HUES48 (cell line): ENCODE measurements around the gene IL17RE.
"Not testable (repeated sequence)": the region's sequence is repeated elsewhere in the genome, so short reads cannot be mapped to it uniquely, and the experiment has no call there.

ENCODE experiments used
- H3K27ac ChIP-seq: one replicate; pipeline ENCODE4 v1.7.0; 2013; ENCODE audit warnings: low read depth, low read length, inconsistent platforms
- H3K27me3 ChIP-seq: 2 replicates; pipeline ENCODE4 v1.6.1; 2013; ENCODE audit warnings: mild to moderate bottlenecking, low read length; ENCODE audit not compliant: control insufficient read depth, insufficient read depth
- H3K36me3 ChIP-seq: 2 replicates; pipeline ENCODE4 v1.6.1; 2013; ENCODE audit warnings: low read length; ENCODE audit not compliant: control insufficient read depth, insufficient read depth
- H3K4me1 ChIP-seq: 2 replicates; pipeline ENCODE4 v1.6.1; 2013; ENCODE audit warnings: mild to moderate bottlenecking, low read length; ENCODE audit not compliant: control insufficient read depth, insufficient read depth
- H3K4me3 ChIP-seq: 2 replicates; pipeline ENCODE4 v1.5.1; 2013; ENCODE audit warnings: mild to moderate bottlenecking, low read depth, low read length
- H3K9ac ChIP-seq: 2 replicates; pipeline ENCODE4 v1.6.1; 2013; ENCODE audit warnings: mild to moderate bottlenecking, low read depth, low read length, moderate library complexity
- H3K9me3 ChIP-seq: 2 replicates; pipeline ENCODE4 v1.6.1; 2013; ENCODE audit warnings: low read length; ENCODE audit not compliant: control insufficient read depth, insufficient read depth

Gene IL17RE

DNA sequence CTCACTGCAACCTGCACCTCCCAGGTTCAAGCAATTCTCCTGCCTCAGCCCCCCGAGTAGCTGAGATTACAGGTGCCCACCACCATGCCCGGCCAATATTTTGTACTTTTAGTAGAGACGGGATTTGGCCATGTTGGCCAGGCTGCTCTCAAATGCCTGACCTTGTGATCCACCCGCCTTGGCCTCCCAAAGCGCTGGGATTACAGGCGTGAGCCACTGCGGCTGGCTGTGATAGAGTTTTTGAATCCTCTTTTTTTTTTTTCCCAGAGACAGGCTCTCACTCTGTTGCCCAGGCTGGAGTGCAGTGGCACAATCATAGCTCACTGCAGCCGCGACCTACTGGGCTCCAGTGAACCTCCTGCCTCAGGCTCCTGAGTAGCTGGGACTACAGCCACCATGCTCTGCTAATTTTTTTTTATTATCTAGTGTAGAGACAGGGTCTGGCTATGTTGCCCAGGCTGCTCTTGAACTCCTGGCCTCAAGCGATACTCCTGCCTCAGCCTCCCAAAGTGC is 37.5 kb upstream of the IL17RE start:
- H3K4me3 ChIP-seq, H3K9ac ChIP-seq, H3K4me1 ChIP-seq, H3K36me3 ChIP-seq, H3K9me3 ChIP-seq, H3K27ac ChIP-seq: not testable (repeated sequence)
- peaks cover 18% of the 10 kb centered on the region for H3K27me3 ChIP-seq

GRCh38 chr3:9866639-9867038 is 36.0 kb upstream of the IL17RE start:
- Histone ChIP-seq H3K9ac (no peak overlapping the region), H3K4me1 (no peaks in the 10 kb centered on the region; the same call in 1 of the 2 replicates), H3K4me3 (no peak overlapping the region), H3K9me3 (no peaks in the 10 kb centered on the region), H3K27me3 (peaks cover 16% of the 10 kb centered on the region), H3K36me3 (no peaks in the 10 kb centered on the region), H3K27ac (no peak overlapping the region)

DNA sequence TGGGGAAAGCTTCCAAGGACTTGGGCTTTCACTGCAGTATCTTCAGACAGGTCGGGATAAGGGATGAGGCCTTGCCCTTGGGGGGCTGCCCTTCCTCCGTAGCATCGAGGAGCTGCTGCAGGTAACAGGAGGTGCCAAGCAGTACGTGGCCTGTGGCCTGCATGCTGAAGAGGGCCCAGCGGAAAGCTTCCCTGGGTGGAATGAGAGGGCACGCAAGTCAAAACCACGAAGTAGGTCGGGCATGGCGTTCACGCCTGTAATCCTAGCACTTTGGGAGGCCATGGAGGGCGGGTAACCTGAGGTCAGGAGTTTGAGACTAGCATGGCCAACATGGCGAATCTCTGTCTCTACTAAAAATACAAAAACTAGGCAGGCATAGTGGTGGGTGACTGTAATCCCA is 35.5 kb upstream of the IL17RE start:
- Histone ChIP-seq H3K36me3 (no peaks in the 10 kb centered on the region), H3K4me3 (no peak overlapping the region), H3K9ac (no peak overlapping the region), H3K4me1 (no peaks in the 10 kb centered on the region), H3K27me3 (peaks cover 11% of the 10 kb centered on the region), H3K27ac (no peak overlapping the region), H3K9me3 (no peaks in the 10 kb centered on the region)

GRCh38 chr3:9869955-9870354 is 32.7 kb upstream of the IL17RE start:
- Histone ChIP-seq H3K9me3 (no peaks in the 10 kb centered on the region), H3K27ac (no peak overlapping the region), H3K9ac (no peak overlapping the region), H3K36me3 (no peaks in the 10 kb centered on the region), H3K4me1 (no peaks in the 10 kb centered on the region), H3K4me3 (no peak overlapping the region), H3K27me3 (no peaks in the 10 kb centered on the region)

GRCh38 chr3:9870978-9871377 is 31.7 kb upstream of the IL17RE start:
- no peaks in the 10 kb centered on the region for H3K9me3 ChIP-seq
- H3K9ac ChIP-seq, result no peak overlapping the region
- H3K36me3 ChIP-seq, result no peaks in the 10 kb centered on the region
- no peak overlapping the region for H3K4me3 ChIP-seq
- no peaks in the 10 kb centered on the region for H3K4me1 ChIP-seq
- H3K27me3 ChIP-seq, result no peaks in the 10 kb centered on the region
- H3K27ac ChIP-seq, result no peak overlapping the region

DNA sequence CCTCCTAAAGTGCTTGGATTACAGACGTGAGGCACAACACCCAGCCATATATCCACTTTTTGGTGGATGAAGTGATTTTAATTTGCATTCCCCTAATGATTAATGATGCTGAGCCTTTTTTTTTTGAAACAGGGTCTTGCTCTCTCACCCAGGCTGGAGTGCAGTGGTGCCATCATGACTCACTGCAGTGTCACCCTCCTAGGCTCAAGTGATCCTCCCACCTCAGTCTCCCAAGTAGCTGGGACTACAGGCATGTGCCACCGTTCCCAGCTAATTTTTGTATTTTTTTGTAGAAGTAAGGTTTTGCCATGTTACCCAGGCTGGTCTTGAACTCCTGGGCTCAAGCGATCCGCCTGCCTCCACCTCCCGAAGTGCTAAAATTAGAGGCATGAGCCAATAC is 30.6 kb upstream of the IL17RE start:
- not testable (repeated sequence) for H3K4me1 ChIP-seq, H3K36me3 ChIP-seq, H3K27me3 ChIP-seq, H3K27ac ChIP-seq, H3K4me3 ChIP-seq, H3K9ac ChIP-seq, H3K9me3 ChIP-seq

DNA sequence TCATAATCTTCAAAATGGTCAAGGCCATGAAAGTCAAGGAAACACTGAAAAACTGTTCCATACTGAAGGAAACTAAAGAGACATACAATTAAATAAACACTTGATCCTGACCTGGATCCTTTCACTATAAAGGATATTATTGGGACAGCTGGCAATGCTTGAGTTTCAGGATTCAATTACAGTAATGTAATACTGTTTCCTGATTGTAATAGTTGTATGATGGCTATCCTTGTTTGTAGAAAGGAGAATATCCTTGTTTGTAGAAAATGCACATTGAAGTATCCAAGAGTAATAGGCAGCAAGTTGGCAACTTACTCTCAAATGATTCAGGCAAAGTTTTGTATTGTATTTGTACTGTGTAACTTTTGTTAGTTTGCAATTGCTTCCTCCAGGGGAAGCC is 27.2 kb upstream of the IL17RE start:
- Histone ChIP-seq H3K9ac (no peak overlapping the region), H3K36me3 (no peaks in the 10 kb centered on the region), H3K27me3 (no peaks in the 10 kb centered on the region), H3K4me1 (no peaks in the 10 kb centered on the region), H3K27ac (no peak overlapping the region), H3K4me3 (no peak overlapping the region), H3K9me3 (no peaks in the 10 kb centered on the region)

- H3K4me3 ChIP-seq, H3K27ac ChIP-seq, H3K9me3 ChIP-seq, H3K36me3 ChIP-seq, H3K9ac ChIP-seq, H3K27me3 ChIP-seq, H3K4me1 ChIP-seq: not testable (repeated sequence)
These were observed 26.4 kb upstream of the IL17RE start for GRCh38 chr3:9876255-9876654.

- no peaks in the 10 kb centered on the region for H3K9me3 ChIP-seq
- H3K27ac ChIP-seq, result no peak overlapping the region
- H3K4me3 ChIP-seq, result no peak overlapping the region
- no peak overlapping the region for H3K9ac ChIP-seq
- no peaks in the 10 kb centered on the region for H3K4me1 ChIP-seq
- no peaks in the 10 kb centered on the region for H3K36me3 ChIP-seq
- no peaks in the 10 kb centered on the region for H3K27me3 ChIP-seq
These were observed 25.7 kb upstream of the IL17RE start for GRCh38 chr3:9876991-9877390.

- Histone ChIP-seq H3K36me3 (no peaks in the 10 kb centered on the region), H3K9me3 (no peaks in the 10 kb centered on the region), H3K4me3 (no peak overlapping the region), H3K4me1 (no peaks in the 10 kb centered on the region), H3K27me3 (no peaks in the 10 kb centered on the region), H3K27ac (no peak overlapping the region), H3K9ac (no peak overlapping the region)
These were observed 23.9 kb upstream of the IL17RE start for GRCh38 chr3:9878700-9879099.

DNA sequence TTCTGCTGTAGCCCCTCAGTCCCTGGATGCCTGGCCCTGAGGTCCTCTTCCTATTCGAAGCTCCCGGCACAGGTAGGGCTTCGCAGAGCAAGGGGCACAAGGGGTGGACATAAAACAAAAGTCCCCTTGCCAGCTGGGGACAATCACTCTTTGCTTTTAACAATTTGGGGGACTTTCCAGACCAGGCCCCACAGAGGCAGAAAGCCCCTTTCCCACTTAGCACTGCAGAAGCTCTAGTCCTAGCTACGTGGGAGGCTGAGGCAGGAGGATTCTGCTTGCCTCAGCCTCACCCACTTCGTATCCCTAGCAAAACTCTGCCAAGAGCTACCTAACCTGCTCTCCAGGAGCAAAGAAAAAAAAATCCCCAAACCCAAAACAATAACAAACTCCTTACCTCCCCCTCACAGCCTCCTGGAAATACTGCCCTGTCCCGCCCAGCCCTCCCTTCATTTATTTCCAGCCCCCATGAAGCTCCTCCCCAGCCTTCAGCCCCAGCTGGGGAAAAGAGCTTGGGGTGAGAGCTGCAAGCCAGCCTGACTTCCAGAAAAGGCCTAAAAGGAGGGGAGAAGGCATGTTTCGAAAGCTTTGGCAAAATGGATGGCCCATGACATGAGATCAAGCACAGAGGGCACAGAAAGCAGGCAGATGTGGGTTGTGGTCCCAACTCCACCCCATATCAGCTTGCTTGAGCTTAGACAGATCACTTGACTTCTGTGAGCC is 22.7 kb upstream of the IL17RE start, which contains the start of gene CIDEC:
Gene CIDEC, minus strand, starts transcription at position 424 of the 720 bp plus-strand sequence. CDS start 1,767 bp downstream, outside the sequence.
- Histone ChIP-seq H3K4me3 (no peak within 1 kb of the TSS), H3K4me1 (no peaks in the 10 kb centered on the region), H3K27ac (no peak within 1 kb of the TSS), H3K9me3 (no peaks in the 10 kb centered on the region), H3K36me3 (no peaks in the 10 kb centered on the region), H3K9ac (no peak within 1 kb of the TSS), H3K27me3 (no peaks in the 10 kb centered on the region)
